Heart left ventricle (tissue), 13 donors: ENCODE results near the gene ADI1.

Experiments used
- CTCF ChIP-seq, 12 donors: fragments of 200-600 bp; sonication (generic) in 4 of 12; IDR thresholded peaks; one replicate each; pipeline versions ENCODE4 v1.5.0 to v1.8.0; 2018 to 2022; ENCODE audit warnings: antibody characterized with exemption in 12 of 12, mild to moderate bottlenecking in 5 of 12
- POLR2A ChIP-seq, 2 donors: fragments of 450-650 bp; IDR thresholded peaks; one replicate each; pipeline ENCODE4 v1.6.1; 2017; ENCODE audit warnings: antibody characterized with exemption in 2 of 2, mild to moderate bottlenecking in 2 of 2, moderate library complexity in 2 of 2
- donor health status: ischemic (EF 13 %, LVEDD 7.1; RV severe dilation, severe dysfunction).
- donor health status: DM: no; HTN: yes; CAD: no.
- donor health status: DM: no; HTN: no; CAD: no.
- donor health status: ischemic (EF 25% LVEDD 6.9; RV normal size, moderate dysfunction).
- donor health status: ischemic (EF 25% LVEDD 5.7; RV mildly dilated, moderate dysfunction).
- donor health status: ischemic (EF 35%, LVEDD 5.7; RV mildly dilated, moderate dysfunction).
- donor health status: nonischemic (EF 11% LVEDD 7.7; RV severe dilation, severe dysfunction).
- donor health status: DM: yes; HTN: yes; CAD: no.
- donor health status: PGD.
- donor health status: ischemic (EF 29% LVEDD 5.4; RV normal size, mild dysfunction).
- donor health status: nonischemic (EF 23%, LVEDD 6.1; RV moderate dilation, normal function).

GRCh38 chr2:3505771-3506170 lies 13.6 kb downstream of the ADI1 start:
- TF ChIP-seq CTCF (IDR thresholded peaks at IDR 0.05) (no peak), POLR2A (IDR thresholded peaks at IDR 0.05) (no peak)
